Pancreas (tissue), 10 donors: ENCODE data around the gene KRT76. TPM values are rescaled to one million over a fixed set of nuclear protein-coding genes. Genes with fewer than 3 reads are reported as not detected.

Source experiments
- ATAC-seq, 4 donors: fragments of 200-7000 bp; cut with Tn5 transposase; one replicate each; pipeline versions ENCODE4 v1.8.0 to v1.9.1; 2020; ENCODE audit warnings: mild to moderate bottlenecking in 4 of 4, moderate library complexity in 4 of 4
- DNase-seq, 6 donors: peaks; one replicate each; pipeline ENCODE4 v3.0.0-alpha.2; 2020
- FAIRE-seq: peaks from 2 replicates; lab custom pipeline; 2012; peaks lifted over from hg19 to GRCh38; lab: Jason Lieb, UNC
- H3K27ac ChIP-seq, 4 donors: fragments of 200-600 bp; sonication (generic); 1 replicate in 3 of 4; 2 replicates in 1 of 4; pipeline versions ENCODE4 v1.5.0 to v1.8.0; 2020
- H3K27me3 ChIP-seq, 4 donors: fragments of 200-600 bp; one replicate each; pipeline ENCODE4 v1.8.0; 2021
- H3K36me3 ChIP-seq, 3 donors: fragments of 200-600 bp; sonication (generic) in 1 of 3; one replicate each; pipeline versions ENCODE4 v1.5.0 to v1.8.0; 2020 to 2021
- H3K4me1 ChIP-seq, 3 donors: fragments of 200-600 bp; one replicate each; pipeline ENCODE4 v1.8.0; 2021
- H3K4me3 ChIP-seq, 4 donors: fragments of 200-600 bp; sonication (generic) in 2 of 4; one replicate each; pipeline versions ENCODE4 v1.5.0 to v1.8.0; 2020 to 2021
- H3K9me3 ChIP-seq, 4 donors: fragments of 200-600 bp; one replicate each; pipeline ENCODE4 v1.8.0; 2021
- WGBS, 2 donors: extraction: QIAGEN DNeasy Blood & Tissue Kit; methylation state at CpG; one replicate each; pipeline ENCODE4 v1.1.7; 2013; 5-methylcytosine and 5-hydroxymethylcytosine counted together
- intact Hi-C, 3 donors: fragments of 100-400 bp; cut with DNase I; formaldehyde crosslinking; loops; one replicate each; pipeline versions ENCODE4 v1.11.1 to v1.14.2; 2022
- polyA plus RNA-seq, 2 donors: library from polyadenylated mRNA; stranded (reverse); fragments of 200-250 nt; gene quantifications; one replicate each; pipeline ENCODE4 v1.2.3, GENCODE V29; 2013
- total RNA-seq, 6 donors: library from RNA; stranded (reverse); fragmentation: NEBNext Ultra II Directional in 4 of 6; extraction: Animal tissue kit (Norgen Biotek cat#: 25700) in 4 of 6; gene quantifications; one replicate each; pipeline versions ENCODE4 v1.2.1 to v1.2.4, GENCODE V29; 2021 to 2023
- TF ChIP-seq, protein P1 (sequence below), 4 donors: fragments of 200-600 bp; sonication (generic) in 3 of 4; IDR thresholded peaks; one replicate each; pipeline versions ENCODE4 v1.5.0 to v1.8.0; 2021; ENCODE audit warnings: antibody characterized with exemption in 4 of 4
- donor health status: healthy with polysubstance abuse.
- donor health status: DM: no; HTN: no; CAD: no; lungs with moderate emphysema.
- donor health status: DM: no; HTN: no; CAD: no.
- donor health status: control.
- donor health status: control.
- donor health status: Bipolar disorder and iron deficiency.
- donor health status: DM: yes; HTN: yes; CAD: no.
- donor health status: DM: no; HTN: no; CAD: no.
- donor health status: DM: no; HTN: no; CAD: no.
- donor health status: DM: yes; HTN: yes; CAD: no.

KRT76 gene
- total and polyA plus RNA-seq, 8 donors, result not detected

DNA sequence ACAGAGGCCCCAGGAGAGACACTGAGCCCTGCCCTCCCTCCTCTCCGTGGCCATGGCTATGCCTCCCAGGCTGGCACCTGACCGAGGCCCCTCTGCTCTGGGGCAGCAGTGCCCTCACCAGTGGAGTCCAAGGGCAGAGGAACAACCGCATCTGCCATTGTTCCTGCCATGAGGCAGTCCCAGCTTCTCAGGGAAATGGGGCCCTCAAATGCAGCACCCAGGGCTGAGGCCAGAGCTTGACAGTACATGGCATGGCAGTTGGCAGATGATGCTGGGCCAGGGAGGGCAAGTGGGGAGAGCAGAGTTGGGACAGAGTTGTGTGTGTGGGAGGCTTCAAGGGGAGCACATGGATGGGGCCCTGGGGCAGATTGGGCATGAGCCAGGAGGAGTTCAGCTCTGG lies 52.8 kb downstream of the KRT76 start:
- DNase-seq (no peak), FAIRE-seq (no peak), ATAC-seq (no peak)
- Histone ChIP-seq H3K27ac (no peak overlapping the region), H3K27me3 (no peaks in the 10 kb centered on the region), H3K4me1 (no peaks in the 10 kb centered on the region), H3K4me3 (no peak overlapping the region), H3K36me3 (no peaks in the 10 kb centered on the region), H3K9me3 (no peaks in the 10 kb centered on the region)
- WGBS, 2 donors, result 71 to 72% methylated on average over 3 of the region's 3 CpGs
- intact Hi-C loops, result no loop called here
- TF ChIP-seq, protein P1, sequence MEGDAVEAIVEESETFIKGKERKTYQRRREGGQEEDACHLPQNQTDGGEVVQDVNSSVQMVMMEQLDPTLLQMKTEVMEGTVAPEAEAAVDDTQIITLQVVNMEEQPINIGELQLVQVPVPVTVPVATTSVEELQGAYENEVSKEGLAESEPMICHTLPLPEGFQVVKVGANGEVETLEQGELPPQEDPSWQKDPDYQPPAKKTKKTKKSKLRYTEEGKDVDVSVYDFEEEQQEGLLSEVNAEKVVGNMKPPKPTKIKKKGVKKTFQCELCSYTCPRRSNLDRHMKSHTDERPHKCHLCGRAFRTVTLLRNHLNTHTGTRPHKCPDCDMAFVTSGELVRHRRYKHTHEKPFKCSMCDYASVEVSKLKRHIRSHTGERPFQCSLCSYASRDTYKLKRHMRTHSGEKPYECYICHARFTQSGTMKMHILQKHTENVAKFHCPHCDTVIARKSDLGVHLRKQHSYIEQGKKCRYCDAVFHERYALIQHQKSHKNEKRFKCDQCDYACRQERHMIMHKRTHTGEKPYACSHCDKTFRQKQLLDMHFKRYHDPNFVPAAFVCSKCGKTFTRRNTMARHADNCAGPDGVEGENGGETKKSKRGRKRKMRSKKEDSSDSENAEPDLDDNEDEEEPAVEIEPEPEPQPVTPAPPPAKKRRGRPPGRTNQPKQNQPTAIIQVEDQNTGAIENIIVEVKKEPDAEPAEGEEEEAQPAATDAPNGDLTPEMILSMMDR (IDR thresholded peaks at IDR 0.05), result no peak

DNA sequence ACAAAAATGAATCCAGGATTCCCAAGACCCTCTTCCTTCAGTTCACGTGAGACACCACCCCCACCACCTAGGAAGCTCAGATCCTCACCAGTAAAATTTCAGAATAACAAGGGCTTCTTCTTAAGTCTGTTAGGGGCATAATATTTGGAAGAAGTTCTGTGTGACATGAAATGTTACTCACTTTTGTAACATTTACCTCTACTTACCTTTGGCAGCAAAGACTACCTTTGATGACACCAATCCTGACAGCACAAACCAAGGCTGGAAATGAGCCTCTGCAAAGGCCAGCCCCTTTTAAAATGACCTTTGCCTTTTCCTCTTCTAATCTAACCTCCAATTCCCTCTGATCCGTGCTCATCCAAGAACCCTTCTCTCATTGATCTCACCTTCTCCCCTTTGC lies 54.5 kb downstream of the KRT76 start:
- Histone ChIP-seq H3K4me3 (no peak overlapping the region), H3K27me3 (no peaks in the 10 kb centered on the region), H3K9me3 (no peaks in the 10 kb centered on the region), H3K4me1 (no peaks in the 10 kb centered on the region), H3K27ac (no peak overlapping the region), H3K36me3 (no peaks in the 10 kb centered on the region)
- DNase-seq (no peak), FAIRE-seq (no peak), ATAC-seq (no peak)
- TF ChIP-seq, protein P1 (IDR thresholded peaks at IDR 0.05), result no peak
- intact Hi-C loops, result no loop called here
- 55 to 57% methylated on average over 2 of the region's 2 CpGs for whole genome bisulfite sequencing, 2 donors

DNA sequence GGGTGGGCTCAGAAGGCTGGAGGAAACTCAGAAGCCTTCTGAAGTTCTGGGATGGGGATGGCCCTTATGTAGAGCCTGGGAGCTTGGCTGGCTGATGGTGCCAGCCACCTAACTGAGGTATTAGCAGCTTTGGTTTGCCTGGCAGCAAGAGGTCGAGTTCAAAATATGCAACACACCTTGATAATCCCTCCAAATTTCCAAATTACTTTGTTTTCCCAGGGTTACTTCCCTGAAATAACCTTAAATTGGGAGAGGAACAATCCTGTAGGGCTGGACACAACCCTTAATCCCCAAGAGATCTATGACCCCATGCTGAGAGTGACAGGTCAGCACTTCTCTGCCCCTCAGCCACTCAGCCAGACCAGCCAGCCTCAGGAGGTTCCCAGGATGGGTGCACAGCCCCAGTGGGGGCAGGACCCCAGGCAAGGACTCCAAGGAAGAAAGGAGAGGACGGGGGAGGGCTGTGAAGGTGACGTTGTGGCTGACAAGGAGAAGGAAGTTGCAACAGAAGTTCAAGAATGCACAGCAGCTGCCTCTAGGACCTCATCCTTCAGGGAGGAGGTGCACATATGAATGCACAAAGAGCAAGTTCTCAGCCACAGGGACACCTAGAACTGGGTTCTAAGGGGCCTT lies 55.2 kb downstream of the KRT76 start:
- Histone ChIP-seq H3K27me3 (no peaks in the 10 kb centered on the region), H3K4me3 (no peak overlapping the region), H3K36me3 (no peaks in the 10 kb centered on the region), H3K4me1 (no peaks in the 10 kb centered on the region), H3K9me3 (no peaks in the 10 kb centered on the region), H3K27ac (no peak overlapping the region)
- WGBS, 2 donors, result 55 to 67% methylated on average over 3 of the region's 3 CpGs
- ATAC-seq (no peak), FAIRE-seq (no peak), DNase-seq (no peak)
- intact Hi-C loops, result no loop called here
- TF ChIP-seq, protein P1 (IDR thresholded peaks at IDR 0.05), result no peak

DNA sequence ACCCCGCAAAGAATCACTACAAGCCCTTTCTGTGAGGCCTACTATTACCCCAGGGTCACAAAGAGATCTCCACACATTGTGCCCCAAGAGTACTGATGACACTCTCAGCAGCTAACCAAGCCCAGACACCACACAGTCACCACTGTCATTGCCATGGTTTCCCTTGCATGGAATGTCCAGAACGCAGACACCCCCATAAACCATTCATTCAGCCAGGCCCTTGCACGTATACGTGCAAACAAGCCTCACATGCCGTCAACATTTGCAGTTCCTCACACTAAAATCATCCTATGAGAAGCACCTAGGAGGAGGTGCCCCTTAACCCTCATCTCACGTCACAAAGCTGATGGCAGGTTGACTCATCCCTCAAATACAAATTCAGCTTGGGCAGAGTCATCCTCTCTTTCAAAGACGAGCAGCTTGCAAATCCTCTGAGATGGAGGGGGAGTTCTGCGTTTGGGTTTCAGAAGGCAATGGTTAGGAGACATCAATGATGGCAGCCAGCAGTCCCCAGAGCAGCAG lies 56.7 kb downstream of the KRT76 start:
- Histone ChIP-seq H3K4me3 (no peak overlapping the region), H3K27ac (no peak overlapping the region), H3K4me1 (no peaks in the 10 kb centered on the region), H3K36me3 (no peaks in the 10 kb centered on the region), H3K27me3 (peaks cover 0 to under 1% (median 0%) of the 10 kb centered on the region in 4 donors), H3K9me3 (no peaks in the 10 kb centered on the region)
- intact Hi-C loops, result no loop called here
- ATAC-seq (no peak), DNase-seq (no peak), FAIRE-seq (no peak)
- WGBS, 2 donors, result 59 to 69% methylated on average over 8 of the region's 8 CpGs
- TF ChIP-seq, protein P1 (IDR thresholded peaks at IDR 0.05), result no peak

Other genes starting within 250 kb of the KRT76 start
- gene KRT71, start 224.2 kb downstream of the KRT76 start, total RNA-seq, result not detected
- not detected for gene KRT71, start 224.2 kb downstream of the KRT76 start, polyA plus RNA-seq
- gene KRT74, start 203.5 kb downstream of the KRT76 start, total RNA-seq, result not detected
- not detected for gene KRT74, start 203.5 kb downstream of the KRT76 start, polyA plus RNA-seq
- under 1 TPM in 1 of 6 donors, not detected in 5; 0.09 TPM for gene KRT72, start 175.9 kb downstream of the KRT76 start, total RNA-seq
- gene KRT72, start 175.9 kb downstream of the KRT76 start, polyA plus RNA-seq, result not detected
- not detected for gene KRT73, start 158.8 kb downstream of the KRT76 start, total RNA-seq
- gene KRT73, start 158.8 kb downstream of the KRT76 start, polyA plus RNA-seq, result not detected
- gene KRT2, start 125.1 kb downstream of the KRT76 start, total RNA-seq, result not detected
- gene KRT2, start 125.1 kb downstream of the KRT76 start, polyA plus RNA-seq, result under 1 TPM in 1 of 2 donors, not detected in 1; 0.02 TPM
- gene KRT1, start 96.9 kb downstream of the KRT76 start, total RNA-seq, result under 1 TPM in 2 of 6 donors, not detected in 4; 0.17 to 0.41 TPM
- not detected for gene KRT1, start 96.9 kb downstream of the KRT76 start, polyA plus RNA-seq
- not detected for gene KRT77, start 73.8 kb downstream of the KRT76 start, total RNA-seq
- under 1 TPM in 1 of 2 donors, not detected in 1; 0.07 TPM for gene KRT77, start 73.8 kb downstream of the KRT76 start, polyA plus RNA-seq
- gene KRT3, start 18.8 kb upstream of the KRT76 start, total RNA-seq, result not detected
- gene KRT3, start 18.8 kb upstream of the KRT76 start, polyA plus RNA-seq, result not detected
- gene KRT4, start 36.8 kb upstream of the KRT76 start, total RNA-seq, result under 1 TPM in 5 of 6 donors, not detected in 1; 0.09 to 0.28 (median 0.20) TPM
- gene KRT4, start 36.8 kb upstream of the KRT76 start, polyA plus RNA-seq, result 1 to 10 TPM; 1.3 to 1.9 TPM
- under 1 TPM in 1 of 6 donors, not detected in 5; 0.09 TPM for gene KRT79, start 57.0 kb upstream of the KRT76 start, total RNA-seq
- gene KRT79, start 57.0 kb upstream of the KRT76 start, polyA plus RNA-seq, result not detected
- under 1 TPM in 2 of 6 donors, not detected in 4; 0.35 to 0.56 TPM for gene KRT78, start 71.6 kb upstream of the KRT76 start, total RNA-seq
- 1 to 10 TPM in 1 of 2 donors, under 1 TPM in 1; 0.27 to 1.1 TPM for gene KRT78, start 71.6 kb upstream of the KRT76 start, polyA plus RNA-seq
- gene KRT8, start 127.7 kb upstream of the KRT76 start, total RNA-seq, result 100 to 1,000 TPM; 317 to 789 (median 496) TPM
- gene KRT8, start 127.7 kb upstream of the KRT76 start, polyA plus RNA-seq, result 100 to 1,000 TPM; 698 to 759 TPM
- gene KRT18, start 171.8 kb upstream of the KRT76 start, total RNA-seq, result 100 to 1,000 TPM; 309 to 595 (median 384) TPM
- gene KRT18, start 171.8 kb upstream of the KRT76 start, polyA plus RNA-seq, result 100 to 1,000 TPM; 526 to 610 TPM
- 100 to 1,000 TPM; 343 to 522 (median 446) TPM for gene EIF4B, start 229.1 kb upstream of the KRT76 start, total RNA-seq
- gene EIF4B, start 229.1 kb upstream of the KRT76 start, polyA plus RNA-seq, result 10 to 100 TPM; 72.8 to 88.6 TPM